GM06990 (cell line): ENCODE measurements around the gene CCDC81.

ENCODE experiments used
- DNase-seq: peaks from one replicate; pipeline ENCODE4 v3.0.0-alpha.2; 2011; ENCODE audit not compliant: insufficient read length; ENCODE audit errors: extremely low read depth
- H3K27me3 ChIP-seq: replicated peaks from 2 replicates; pipeline ENCODE4 v1.6.0; 2011; ENCODE audit warnings: low read length; ENCODE audit not compliant: control insufficient read depth, insufficient read depth
- H3K36me3 ChIP-seq: 2 replicates; pipeline ENCODE4 v1.5.1; 2011; ENCODE audit warnings: low read length; ENCODE audit not compliant: control insufficient read depth, insufficient read depth
- H3K4me3 ChIP-seq: replicated peaks from 2 replicates; pipeline ENCODE4 v1.5.1; 2011; ENCODE audit warnings: low read depth, mild to moderate bottlenecking, control low read depth, low read length
- CTCF ChIP-seq: IDR thresholded peaks from 2 replicates; pipeline ENCODE4 v1.5.1; 2011; ENCODE audit warnings: low read length, control low read depth, mild to moderate bottlenecking, inconsistent platforms; ENCODE audit not compliant: insufficient read depth, poor library complexity, severe bottlenecking

CCDC81 gene

GRCh38 chr11:86388198-86388597 is 13.5 kb downstream of the CCDC81 start:
- no peak for DNase-seq
- H3K36me3 ChIP-seq: no peaks in the 10 kb centered on the region
- H3K27me3 ChIP-seq: no peaks in the 10 kb centered on the region
- no peak overlapping the region for H3K4me3 ChIP-seq
- no peak for TF ChIP-seq CTCF

- TF ChIP-seq CTCF: no peak
- no peaks in the 10 kb centered on the region for H3K27me3 ChIP-seq
- no peaks in the 10 kb centered on the region for H3K36me3 ChIP-seq
- H3K4me3 ChIP-seq: no peak overlapping the region
- no peak for DNase-seq
Measured at GRCh38 chr11:86390487-86390886, 15.8 kb downstream of the CCDC81 start.

GRCh38 chr11:86395061-86395551 is 20.4 kb downstream of the CCDC81 start:
- Histone ChIP-seq H3K36me3 (no peaks in the 10 kb centered on the region), H3K4me3 (no peak overlapping the region), H3K27me3 (no peaks in the 10 kb centered on the region)
- DNase-seq: no peak
- TF ChIP-seq CTCF: no peak

GRCh38 chr11:86396396-86396795 is 21.7 kb downstream of the CCDC81 start:
- TF ChIP-seq CTCF: no peak
- Histone ChIP-seq H3K27me3 (no peaks in the 10 kb centered on the region), H3K36me3 (no peaks in the 10 kb centered on the region), H3K4me3 (no peak overlapping the region)
- DNase-seq: no peak

- Histone ChIP-seq H3K4me3 (no peak overlapping the region), H3K36me3 (no peaks in the 10 kb centered on the region), H3K27me3 (no peaks in the 10 kb centered on the region)
- DNase-seq: no peak
- no peak for TF ChIP-seq CTCF
Measured at GRCh38 chr11:86397351-86397750, 22.7 kb downstream of the CCDC81 start.

GRCh38 chr11:86398106-86398505 is 23.4 kb downstream of the CCDC81 start:
- no peak for TF ChIP-seq CTCF
- no peak for DNase-seq
- Histone ChIP-seq H3K27me3 (no peaks in the 10 kb centered on the region), H3K4me3 (no peak overlapping the region), H3K36me3 (no peaks in the 10 kb centered on the region)
